RWPE2 (cell line): ENCODE data around the gene RELN.

Experiments
- ATAC-seq: fragments of 200-7000 bp; cut with Tn5 transposase; 3 replicates; pipeline ENCODE4 v1.9.1; 2021; ENCODE audit warnings: low read depth
- DNase-seq: peaks from one replicate; pipeline ENCODE4 v3.0.0-alpha.2; 2020; ENCODE audit warnings: low spot score
- H3K27ac ChIP-seq: fragments of 450-650 bp; 2 replicates; pipeline ENCODE4 v1.5.1; 2017; ENCODE audit warnings: mild to moderate bottlenecking; ENCODE audit not compliant: poor library complexity, severe bottlenecking
- H3K27me3 ChIP-seq: fragments of 250-450 bp; sonication (Bioruptor Pico); 2 replicates; pipeline ENCODE4 v1.5.1; 2021; ENCODE audit warnings: mild to moderate bottlenecking, moderate library complexity; ENCODE audit not compliant: insufficient read depth, poor library complexity, severe bottlenecking
- H3K36me3 ChIP-seq: fragments of 250-450 bp; sonication (Bioruptor Pico); 2 replicates; pipeline ENCODE4 v1.5.1; 2020; ENCODE audit warnings: low read depth, mild to moderate bottlenecking, moderate library complexity
- H3K4me1 ChIP-seq: fragments of 250-450 bp; sonication (Bioruptor Pico); 2 replicates; pipeline ENCODE4 v1.5.1; 2021; ENCODE audit warnings: mild to moderate bottlenecking, moderate library complexity; ENCODE audit not compliant: insufficient read depth, poor library complexity, severe bottlenecking
- H3K4me3 ChIP-seq: fragments of 250-450 bp; sonication (Bioruptor Pico); 2 replicates; pipeline ENCODE4 v1.5.1; 2021; ENCODE audit warnings: mild to moderate bottlenecking, moderate library complexity; ENCODE audit not compliant: severe bottlenecking
- H3K9me3 ChIP-seq: fragments of 250-450 bp; sonication (Bioruptor Pico); 2 replicates; pipeline ENCODE4 v1.5.1; 2021; ENCODE audit warnings: mild to moderate bottlenecking, moderate library complexity; ENCODE audit not compliant: severe bottlenecking
- TF ChIP-seq, protein P1 (sequence below): fragments of 450-650 bp; IDR thresholded peaks from one replicate; pipeline ENCODE4 v1.5.1; 2017; ENCODE audit warnings: mild to moderate bottlenecking, moderate library complexity; ENCODE audit not compliant: poor library complexity, severe bottlenecking

RELN gene

DNA sequence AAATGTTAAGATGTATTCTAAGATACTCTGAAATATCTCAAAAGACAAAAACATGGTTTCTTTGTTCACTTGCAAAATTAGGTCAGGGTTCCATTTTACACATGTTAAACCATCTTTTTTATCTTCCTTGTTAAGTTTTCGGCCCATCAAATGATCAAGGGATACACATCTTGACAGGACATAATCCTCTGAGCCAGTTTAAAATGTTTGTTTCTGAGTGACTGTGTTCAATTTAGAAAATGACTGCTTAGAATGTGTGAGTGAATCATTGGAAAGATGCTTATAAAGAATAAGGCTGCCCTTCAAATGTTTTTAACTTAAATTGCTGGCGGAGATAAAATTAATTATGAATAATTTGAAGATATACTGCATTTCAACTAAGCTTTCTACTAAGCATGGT is 447.5 kb downstream of the RELN start:
- ATAC-seq (no peak), DNase-seq (no peak)
- Histone ChIP-seq H3K4me1 (no peaks in the 10 kb centered on the region), H3K27ac (no peak overlapping the region), H3K27me3 (peaks cover 8% of the 10 kb centered on the region), H3K9me3 (no peaks in the 10 kb centered on the region), H3K36me3 (no peaks in the 10 kb centered on the region), H3K4me3 (no peak overlapping the region)
- TF ChIP-seq, protein P1, sequence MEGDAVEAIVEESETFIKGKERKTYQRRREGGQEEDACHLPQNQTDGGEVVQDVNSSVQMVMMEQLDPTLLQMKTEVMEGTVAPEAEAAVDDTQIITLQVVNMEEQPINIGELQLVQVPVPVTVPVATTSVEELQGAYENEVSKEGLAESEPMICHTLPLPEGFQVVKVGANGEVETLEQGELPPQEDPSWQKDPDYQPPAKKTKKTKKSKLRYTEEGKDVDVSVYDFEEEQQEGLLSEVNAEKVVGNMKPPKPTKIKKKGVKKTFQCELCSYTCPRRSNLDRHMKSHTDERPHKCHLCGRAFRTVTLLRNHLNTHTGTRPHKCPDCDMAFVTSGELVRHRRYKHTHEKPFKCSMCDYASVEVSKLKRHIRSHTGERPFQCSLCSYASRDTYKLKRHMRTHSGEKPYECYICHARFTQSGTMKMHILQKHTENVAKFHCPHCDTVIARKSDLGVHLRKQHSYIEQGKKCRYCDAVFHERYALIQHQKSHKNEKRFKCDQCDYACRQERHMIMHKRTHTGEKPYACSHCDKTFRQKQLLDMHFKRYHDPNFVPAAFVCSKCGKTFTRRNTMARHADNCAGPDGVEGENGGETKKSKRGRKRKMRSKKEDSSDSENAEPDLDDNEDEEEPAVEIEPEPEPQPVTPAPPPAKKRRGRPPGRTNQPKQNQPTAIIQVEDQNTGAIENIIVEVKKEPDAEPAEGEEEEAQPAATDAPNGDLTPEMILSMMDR, result no peak

- Histone ChIP-seq H3K36me3 (no peaks in the 10 kb centered on the region), H3K4me3 (no peak overlapping the region), H3K27me3 (peaks cover under 1% of the 10 kb centered on the region), H3K4me1 (no peaks in the 10 kb centered on the region), H3K27ac (no peak overlapping the region), H3K9me3 (no peaks in the 10 kb centered on the region)
- ATAC-seq (no peak), DNase-seq (no peak)
- TF ChIP-seq, protein P1, result no peak
Observed at GRCh38 chr7:103541026-103541425, 448.4 kb downstream of the RELN start.

- H3K27ac ChIP-seq, result no peak overlapping the region
- no peaks in the 10 kb centered on the region for H3K9me3 ChIP-seq
- ATAC-seq (no peak), DNase-seq (no peak)
- H3K27me3 ChIP-seq, result no peaks in the 10 kb centered on the region
- H3K4me1 ChIP-seq, result no peaks in the 10 kb centered on the region
- TF ChIP-seq, protein P1, result no peak
- H3K4me3 ChIP-seq, result no peak overlapping the region
- no peaks in the 10 kb centered on the region for H3K36me3 ChIP-seq
Observed at GRCh38 chr7:103540338-103540737, 449.1 kb downstream of the RELN start.

- Histone ChIP-seq H3K9me3 (no peaks in the 10 kb centered on the region), H3K4me3 (no peak overlapping the region), H3K4me1 (no peaks in the 10 kb centered on the region), H3K27me3 (no peaks in the 10 kb centered on the region), H3K36me3 (no peaks in the 10 kb centered on the region), H3K27ac (no peak overlapping the region)
- ATAC-seq (no peak), DNase-seq (no peak)
- TF ChIP-seq, protein P1, result no peak
Observed at GRCh38 chr7:103539875-103540274, 449.6 kb downstream of the RELN start.

- ATAC-seq (no peak), DNase-seq (no peak)
- H3K27ac ChIP-seq, result no peak overlapping the region
- H3K36me3 ChIP-seq, result no peaks in the 10 kb centered on the region
- no peaks in the 10 kb centered on the region for H3K9me3 ChIP-seq
- no peaks in the 10 kb centered on the region for H3K27me3 ChIP-seq
- H3K4me1 ChIP-seq, result no peaks in the 10 kb centered on the region
- H3K4me3 ChIP-seq, result no peak overlapping the region
- TF ChIP-seq, protein P1, result no peak
Observed at GRCh38 chr7:103538964-103539709, 450.3 kb downstream of the RELN start.
